H9 (cell line): ENCODE data around the gene ELP6. TPM values are rescaled to one million over a fixed set of nuclear protein-coding genes. Genes with fewer than 3 reads are reported as not detected.
"Not testable (repeated sequence)": the region's sequence is repeated elsewhere in the genome, so short reads cannot be mapped to it uniquely, and the experiment has no call there.

Experiments used
- DNase-seq: peaks from one replicate; pipeline ENCODE4 v3.0.0-alpha.2; 2017
- H2AFZ ChIP-seq: one replicate; pipeline ENCODE4 v1.6.1; 2013; ENCODE audit warnings: mild to moderate bottlenecking, low read length, control low read depth, moderate library complexity
- H2AK5ac ChIP-seq: 2 replicates; pipeline ENCODE4 v1.6.1; 2013; ENCODE audit warnings: low read length, control low read depth, mixed read lengths; ENCODE audit not compliant: insufficient read length
- H2BK120ac ChIP-seq: one replicate; pipeline ENCODE4 v1.6.1; 2013; ENCODE audit warnings: low read depth, mild to moderate bottlenecking, low read length, control low read depth, inconsistent platforms; ENCODE audit not compliant: poor library complexity, severe bottlenecking
- H2BK12ac ChIP-seq: 2 replicates; pipeline ENCODE4 v1.6.1; 2013; ENCODE audit warnings: low read length, control low read depth, mixed read lengths, low read depth; ENCODE audit not compliant: insufficient read length
- H2BK15ac ChIP-seq: 2 replicates; pipeline ENCODE4 v1.6.1; 2013; ENCODE audit warnings: low read depth, low read length, control low read depth
- H2BK20ac ChIP-seq: one replicate; pipeline ENCODE4 v1.6.1; 2013; ENCODE audit warnings: low read depth, mild to moderate bottlenecking, low read length, control low read depth, inconsistent platforms; ENCODE audit not compliant: poor library complexity, severe bottlenecking
- H2BK5ac ChIP-seq: 2 replicates; pipeline ENCODE4 v1.6.1; 2013; ENCODE audit warnings: low read length, control low read depth, mixed read lengths; ENCODE audit not compliant: insufficient read length
- H3K14ac ChIP-seq: 2 replicates; pipeline ENCODE4 v1.6.1; 2013; ENCODE audit warnings: low read length, control low read depth; ENCODE audit not compliant: insufficient read depth
- H3K18ac ChIP-seq: 2 replicates; pipeline ENCODE4 v1.6.1; 2013; ENCODE audit warnings: low read depth, mild to moderate bottlenecking, mixed read lengths, low read length, control low read depth; ENCODE audit not compliant: insufficient read length
- H3K23ac ChIP-seq: 2 replicates; pipeline ENCODE4 v1.6.1; 2013; ENCODE audit warnings: low read length, control low read depth, mixed read lengths, low read depth; ENCODE audit not compliant: insufficient read length
- H3K23me2 ChIP-seq: 2 replicates; pipeline ENCODE4 v1.6.1; 2013; ENCODE audit warnings: low read depth, mild to moderate bottlenecking, mixed read lengths, low read length, control low read depth; ENCODE audit not compliant: insufficient read length, poor library complexity, severe bottlenecking
- H3K27ac ChIP-seq: 2 replicates; pipeline ENCODE4 v1.5.1; 2013; ENCODE audit warnings: low read length, control low read depth, mixed read lengths, low read depth; ENCODE audit not compliant: insufficient read length
- H3K27me3 ChIP-seq: 2 replicates; pipeline ENCODE4 v1.6.1; 2013; ENCODE audit warnings: low read length, control low read depth, inconsistent platforms; ENCODE audit not compliant: insufficient read depth
- H3K4ac ChIP-seq: 2 replicates; pipeline ENCODE4 v1.6.1; 2013; ENCODE audit warnings: low read depth, mild to moderate bottlenecking, control low read depth, inconsistent platforms, low read length, moderate library complexity
- H3K4me1 ChIP-seq: 2 replicates; pipeline ENCODE4 v1.6.1; 2013; ENCODE audit warnings: low read length, control low read depth, inconsistent platforms; ENCODE audit not compliant: insufficient read depth
- H3K4me2 ChIP-seq: 2 replicates; pipeline ENCODE4 v1.6.1; 2013; ENCODE audit warnings: low read length, control low read depth, mixed read lengths; ENCODE audit not compliant: insufficient read length, insufficient read depth
- H3K56ac ChIP-seq: 2 replicates; pipeline ENCODE4 v1.6.1; 2013; ENCODE audit warnings: low read depth, mild to moderate bottlenecking, mixed read lengths, low read length, control low read depth; ENCODE audit not compliant: insufficient read length
- H3K79me1 ChIP-seq: 2 replicates; pipeline ENCODE4 v1.6.1; 2013; ENCODE audit warnings: low read depth, mild to moderate bottlenecking, moderate library complexity, low read length, control low read depth, inconsistent platforms; ENCODE audit not compliant: insufficient read depth, poor library complexity, severe bottlenecking
- H3K79me2 ChIP-seq: 2 replicates; pipeline ENCODE4 v1.6.1; 2013; ENCODE audit warnings: low read length, control low read depth, inconsistent platforms; ENCODE audit not compliant: insufficient read depth
- H3K9ac ChIP-seq: 2 replicates; pipeline ENCODE4 v1.6.1; 2013; ENCODE audit warnings: low read length, control low read depth, mixed read lengths; ENCODE audit not compliant: insufficient read length; ENCODE audit errors: extremely low read depth
- H3K9me3 ChIP-seq: one replicate; pipeline ENCODE4 v1.6.1; 2013; ENCODE audit warnings: low read depth, low read length, inconsistent platforms; ENCODE audit not compliant: control insufficient read depth
- H3T11ph ChIP-seq: one replicate; pipeline ENCODE4 v1.6.1; 2013; ENCODE audit warnings: mild to moderate bottlenecking, low read length, control low read depth, inconsistent platforms
- H4K20me1 ChIP-seq: one replicate; pipeline ENCODE4 v1.6.1; 2013; ENCODE audit not compliant: control insufficient read depth, insufficient read length, insufficient read depth
- H4K5ac ChIP-seq: 2 replicates; pipeline ENCODE4 v1.6.1; 2013; ENCODE audit warnings: low read depth, mild to moderate bottlenecking, mixed read lengths, low read length, control low read depth; ENCODE audit not compliant: insufficient read length
- H4K8ac ChIP-seq: replicated peaks from 2 replicates; pipeline ENCODE4 v1.6.1; 2013; ENCODE audit warnings: low read length, control low read depth, mixed read lengths, low read depth; ENCODE audit not compliant: insufficient read length
- H4K91ac ChIP-seq: 2 replicates; pipeline ENCODE4 v1.6.1; 2013; ENCODE audit warnings: low read depth, mild to moderate bottlenecking, moderate library complexity, mixed read lengths, low read length, control low read depth; ENCODE audit not compliant: insufficient read length
- H3K27ac Mint-ChIP-seq, 3 experiments: 2 replicates in 2 of 3; 3 replicates in 1 of 3; pipeline ENCODE4 v1.8.0; 2020 to 2021; ENCODE audit warnings: mixed read lengths in 3 of 3, mild to moderate bottlenecking in 1 of 3, moderate library complexity in 1 of 3
- H3K27me3 Mint-ChIP-seq: 2 replicates; pipeline ENCODE4 v1.8.0; 2021; ENCODE audit warnings: low read depth, mild to moderate bottlenecking, moderate library complexity, mixed read lengths
- H3K36me3 Mint-ChIP-seq, 3 experiments: 2 replicates in 2 of 3; 3 replicates in 1 of 3; pipeline ENCODE4 v1.8.0; 2020 to 2021; ENCODE audit warnings: low read depth in 3 of 3, mixed read lengths in 3 of 3; ENCODE audit not compliant: insufficient read depth in 1 of 3
- H3K4me1 Mint-ChIP-seq, 2 experiments: 2 replicates each; pipeline ENCODE4 v1.8.0; 2020; ENCODE audit warnings: mixed read lengths in 2 of 2
- H3K4me3 Mint-ChIP-seq, 2 experiments: 2 replicates in 1 of 2; 3 replicates in 1 of 2; pipeline ENCODE4 v1.8.0; 2020 to 2021; ENCODE audit warnings: mild to moderate bottlenecking in 2 of 2, mixed read lengths in 2 of 2, moderate library complexity in 1 of 2
- H3K9me3 Mint-ChIP-seq, 2 experiments: 2 replicates in 1 of 2; 3 replicates in 1 of 2; pipeline ENCODE4 v1.8.0; 2020; ENCODE audit warnings: mild to moderate bottlenecking in 2 of 2, mixed read lengths in 2 of 2, moderate library complexity in 1 of 2
- WGBS: extraction: QIAGEN DNeasy Blood & Tissue Kit; methylation state at CpG from one replicate; pipeline ENCODE4 v1.1.7; 2013; ENCODE audit warnings: missing lambda C conversion rate, low lambda C conversion rate, mixed read lengths; ENCODE audit not compliant: insufficient read length; ENCODE audit errors: extremely low coverage; 5-methylcytosine and 5-hydroxymethylcytosine counted together
- total RNA-seq: library from RNA; stranded (reverse); gene quantifications from 2 replicates; pipeline ENCODE4 v1.2.1, GENCODE V29; 2021

ELP6 gene
- total RNA-seq, 1 experiment from 2014 or later = 53.9 TPM

DNA sequence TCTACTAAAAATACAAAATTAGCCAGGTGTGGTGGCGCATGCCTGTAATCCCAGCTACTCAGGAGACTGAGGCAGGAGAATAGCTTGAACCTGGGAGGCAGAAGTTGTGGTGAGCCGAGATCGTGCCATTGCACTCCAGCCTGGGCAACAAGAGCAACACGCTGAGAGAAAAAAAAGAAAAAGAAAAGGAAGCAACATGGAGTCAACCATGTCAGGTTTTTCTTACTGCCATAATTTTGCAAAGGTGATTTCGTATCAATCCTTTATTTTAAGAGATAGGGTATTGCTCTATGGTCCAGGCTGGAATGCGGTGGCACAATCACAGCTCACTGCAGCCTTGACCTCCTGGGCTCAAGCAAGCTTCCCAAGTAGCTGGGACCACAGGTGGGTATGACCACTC lies 33.2 kb downstream of the ELP6 start:
- H3K9me3 ChIP-seq, H3K4me3 Mint-ChIP-seq, H3K23me2 ChIP-seq, H3K56ac ChIP-seq, H3K79me2 ChIP-seq, H4K20me1 ChIP-seq, H4K91ac ChIP-seq, H3K18ac ChIP-seq, H3K36me3 Mint-ChIP-seq, H3K9ac ChIP-seq, H3K79me1 ChIP-seq, H3K9me3 Mint-ChIP-seq, H2AK5ac ChIP-seq, H3K27ac ChIP-seq, H3K4me2 ChIP-seq, H3K4me1 ChIP-seq, H2BK20ac ChIP-seq, H2AFZ ChIP-seq, H3K4ac ChIP-seq, H2BK15ac ChIP-seq, DNase-seq, H3K14ac ChIP-seq, H2BK120ac ChIP-seq, H3K23ac ChIP-seq, H2BK12ac ChIP-seq, H4K8ac ChIP-seq, H3K27me3 ChIP-seq, H3K27me3 Mint-ChIP-seq, H3T11ph ChIP-seq, H2BK5ac ChIP-seq, H4K5ac ChIP-seq: not testable (repeated sequence)
- H3K4me1 Mint-ChIP-seq = peaks cover 28 to 36% of the 10 kb centered on the region in 2 experiments
- no CpG with 5 or more reads among the region's 6 CpGs for whole genome bisulfite sequencing
- peak overlapping the region in 1 of 3 experiments; percentile 80; a peak in 1 of 7 replicates for H3K27ac Mint-ChIP-seq
